LHCN-M2 (cell line): Measurements from ENCODE around the gene ZNF169. TPM values are rescaled to one million over a fixed set of nuclear protein-coding genes. Genes with fewer than 3 reads are reported as not detected.
"Not testable (repeated sequence)": the region's sequence is repeated elsewhere in the genome, so short reads cannot be mapped to it uniquely, and the experiment has no call there.

ENCODE experiments used
- DNase-seq: peaks from one replicate; pipeline ENCODE4 v3.0.0-alpha.2; 2012; ENCODE audit warnings: low read depth
- polyA plus RNA-seq: library from polyadenylated mRNA; unstranded; fragments of >200 nt; gene quantifications from one replicate; pipeline ENCODE4 v1.2.1, GENCODE V29; 2012; ENCODE audit warnings: missing spikeins
- total RNA-seq: library from RNA; depleted of rRNA; stranded (reverse); fragments of >200 nt; gene quantifications from 2 replicates; pipeline ENCODE4 v1.2.3, GENCODE V29; 2014; rRNA removed

Gene ZNF169
- total RNA-seq = 2.4 and 3.7 TPM in 2 replicates
- 1.0 TPM for polyA plus RNA-seq

DNA sequence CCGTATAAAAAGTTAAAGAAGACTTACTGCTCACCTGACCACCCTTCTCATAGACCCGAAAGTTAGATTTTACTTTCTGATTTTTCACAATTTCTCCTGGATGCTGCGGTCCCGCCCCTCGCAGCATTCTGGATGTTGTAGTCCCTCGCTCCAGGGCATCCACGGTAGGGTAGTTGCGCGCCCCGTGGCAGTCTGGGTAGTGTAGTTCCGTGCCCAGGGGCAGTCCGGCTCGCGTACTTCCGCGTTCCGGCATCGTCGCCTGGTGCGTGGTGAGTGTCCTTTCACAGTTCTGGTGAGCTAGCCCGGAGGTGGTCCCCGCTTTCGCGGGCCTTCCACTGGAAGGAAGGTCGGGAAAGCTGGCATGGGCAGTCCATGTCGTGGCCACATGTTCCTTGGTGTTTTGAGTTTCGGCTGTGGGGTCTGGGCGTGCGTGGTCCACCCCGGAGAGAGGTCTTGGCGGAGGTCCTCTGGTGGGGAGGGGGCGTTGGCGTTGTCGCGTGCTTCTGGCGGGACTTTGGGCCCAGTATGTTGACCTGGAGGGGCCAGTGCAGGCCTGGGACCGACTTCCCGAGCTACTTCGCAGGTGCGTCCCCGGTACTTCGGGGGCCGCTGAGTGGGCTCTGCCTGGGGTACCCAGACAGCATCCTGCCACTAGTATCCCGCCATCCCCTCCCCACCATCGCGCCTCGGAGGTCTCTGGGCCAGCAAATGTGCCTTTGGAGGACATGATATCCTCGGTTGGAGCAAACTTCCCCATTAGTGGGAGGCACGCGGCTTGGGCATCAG is at the start of gene ZNF169:
TSS of gene ZNF169 (plus strand) at position 222 of the 786 bp plus-strand sequence. CDS start 19,515 bp downstream, outside the sequence.
- peak; percentile 83 for DNase-seq

- no peak for DNase-seq
Observed at GRCh38 chr9:94210616-94211603, 48.2 kb upstream of the ZNF169 start.

DNA sequence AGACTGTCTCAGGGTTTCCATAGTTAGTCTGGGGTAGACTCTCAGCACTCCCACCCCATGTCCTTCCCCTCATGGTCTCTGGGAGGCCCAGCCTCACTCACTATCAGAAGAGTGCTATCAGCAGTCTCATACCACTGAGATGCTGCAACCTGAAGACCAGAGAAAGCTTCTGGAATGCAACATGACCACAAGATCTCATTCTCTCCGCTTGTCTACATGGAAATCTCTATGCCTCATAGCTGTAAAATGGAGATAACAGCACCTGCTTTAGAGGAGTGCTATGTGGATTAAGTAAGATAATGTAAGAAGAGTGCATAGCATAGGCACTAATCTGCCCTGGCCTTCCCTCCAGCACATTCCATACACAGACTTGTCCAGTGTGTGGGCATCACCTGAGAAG is 47.0 kb upstream of the ZNF169 start:
- DNase-seq = peak; percentile 14

DNA sequence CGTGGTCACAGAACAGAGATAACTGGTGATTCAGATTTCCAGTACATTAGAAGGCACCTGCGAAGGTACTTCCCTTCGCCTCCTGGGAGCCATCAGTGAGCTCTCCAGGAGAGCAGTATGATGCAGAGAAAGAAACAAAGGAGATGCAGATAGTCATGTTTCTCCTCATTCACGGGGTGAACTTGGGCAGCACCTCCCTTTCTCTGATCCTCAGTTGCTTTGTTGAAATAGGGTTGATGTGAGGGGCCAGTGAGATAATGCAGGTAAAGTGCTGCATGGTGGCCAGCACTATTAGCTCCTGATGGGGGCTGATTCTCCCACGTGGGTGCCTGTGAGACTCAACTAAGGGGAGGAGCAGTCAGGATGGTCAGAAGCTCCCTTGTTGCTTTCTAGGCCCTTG is 46.6 kb upstream of the ZNF169 start:
- no peak for DNase-seq

- DNase-seq = peak; percentile 66
Observed at GRCh38 chr9:94213511-94214124, 45.5 kb upstream of the ZNF169 start.

DNA sequence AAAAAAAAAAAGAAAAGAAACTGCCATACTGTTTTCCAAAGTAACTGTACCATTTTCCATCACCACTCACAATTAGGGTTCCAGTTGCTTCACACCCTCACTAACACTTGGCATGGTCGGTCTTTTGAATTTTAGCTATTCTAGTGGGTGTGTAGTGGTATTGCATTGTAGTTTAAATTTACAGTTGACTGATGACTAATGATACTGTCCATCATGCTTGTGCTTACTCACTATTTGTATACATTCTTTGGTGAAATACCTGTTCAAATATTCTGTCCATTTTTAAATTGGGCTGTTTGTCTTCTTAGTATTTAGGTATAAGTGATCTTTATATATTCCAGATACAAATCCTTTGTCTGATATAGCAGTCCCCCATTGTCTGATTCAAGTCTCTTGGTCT is 36.2 kb upstream of the ZNF169 start:
- no peak for DNase-seq

DNA sequence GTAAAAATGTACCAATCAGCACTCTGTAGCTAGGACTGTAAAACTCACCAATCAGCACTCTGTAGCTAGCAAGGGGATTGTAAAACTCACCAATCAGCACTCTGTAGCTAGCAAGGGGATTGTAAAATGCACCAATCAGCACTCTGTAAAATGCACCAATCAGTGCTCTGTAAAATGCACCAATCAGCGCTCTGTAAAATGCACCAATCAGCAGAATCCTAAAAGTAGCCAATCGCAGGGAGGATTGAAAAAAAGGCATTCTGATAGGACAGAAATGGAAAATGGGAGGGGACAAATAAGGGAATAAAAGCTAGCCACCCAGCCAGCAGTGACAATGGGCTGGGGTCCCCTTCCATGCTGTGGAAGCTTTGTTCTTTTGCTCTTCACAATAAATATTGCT is 33.7 kb upstream of the ZNF169 start:
- not testable (repeated sequence) for DNase-seq

- no peak for DNase-seq
Observed at GRCh38 chr9:94228616-94229015, 30.5 kb upstream of the ZNF169 start.

- DNase-seq = no peak
Observed at GRCh38 chr9:94232428-94232827, 26.7 kb upstream of the ZNF169 start.

- not testable (repeated sequence) for DNase-seq
Observed at GRCh38 chr9:94241098-94241497, 18.0 kb upstream of the ZNF169 start.

GRCh38 chr9:94245651-94246050 is 13.4 kb upstream of the ZNF169 start:
- no peak for DNase-seq

GRCh38 chr9:94250456-94250855 is 8.6 kb upstream of the ZNF169 start:
- no peak for DNase-seq

DNA sequence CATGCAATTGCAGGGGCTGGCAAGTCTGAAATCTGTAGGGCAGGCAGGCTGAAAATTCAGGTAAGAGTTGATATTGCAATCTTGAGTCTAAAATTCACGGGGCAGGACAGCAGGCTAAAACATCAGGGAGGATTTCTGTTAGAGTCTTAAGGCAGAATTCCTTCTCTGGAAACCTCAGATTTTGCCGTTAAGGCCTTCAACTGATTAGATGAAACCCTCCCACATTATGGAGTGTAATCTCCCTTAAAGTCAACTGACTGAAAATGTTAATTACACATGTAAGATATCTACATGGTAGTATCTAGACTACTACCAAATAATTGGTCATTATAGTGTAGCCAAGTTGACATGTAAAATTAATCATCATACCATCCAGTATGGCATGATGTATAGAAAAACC is 3.1 kb upstream of the ZNF169 start:
- DNase-seq = no peak

GRCh38 chr9:94265626-94266402 is 6.7 kb downstream of the ZNF169 start:
- DNase-seq = not testable (repeated sequence)

DNA sequence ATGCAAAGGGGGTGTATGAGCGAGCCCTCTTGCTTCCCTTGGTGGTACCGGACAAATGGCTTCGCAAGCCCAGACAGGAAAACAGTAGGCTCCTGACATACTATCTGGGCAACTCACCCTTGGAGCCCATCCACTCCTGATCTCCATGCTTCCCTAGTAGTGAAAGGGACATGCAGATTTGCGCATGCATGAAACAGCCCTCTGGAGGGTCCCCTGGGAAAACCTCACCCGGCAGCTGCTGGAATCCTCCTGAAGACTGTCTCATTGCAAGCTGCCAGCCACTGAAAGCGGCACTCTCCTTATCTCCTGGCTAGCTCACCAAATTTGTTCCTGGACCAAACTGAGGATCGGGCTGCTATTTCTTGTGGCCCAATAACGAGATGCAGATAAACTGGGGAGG is 10.2 kb downstream of the ZNF169 start:
- peak; percentile 20 for DNase-seq

DNA sequence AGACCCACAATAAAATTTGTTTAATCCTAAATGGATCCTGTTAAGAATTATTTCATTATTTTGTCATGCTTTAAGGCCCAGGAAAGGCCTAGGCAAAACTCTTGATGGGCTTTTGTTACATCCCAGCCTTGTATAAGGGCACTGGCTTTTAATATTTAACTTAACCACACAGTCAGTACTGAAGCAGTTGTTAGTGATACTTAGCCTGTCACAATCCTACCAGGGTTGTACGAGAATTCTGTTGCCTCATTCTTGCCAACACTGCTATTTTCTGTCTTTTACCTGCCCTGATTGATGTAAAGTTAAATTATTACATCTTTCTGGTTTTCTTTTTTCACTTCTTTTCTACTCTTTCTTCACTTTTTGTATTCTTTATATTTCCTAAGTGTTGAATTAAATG is 10.9 kb downstream of the ZNF169 start:
- no peak for DNase-seq

DNA sequence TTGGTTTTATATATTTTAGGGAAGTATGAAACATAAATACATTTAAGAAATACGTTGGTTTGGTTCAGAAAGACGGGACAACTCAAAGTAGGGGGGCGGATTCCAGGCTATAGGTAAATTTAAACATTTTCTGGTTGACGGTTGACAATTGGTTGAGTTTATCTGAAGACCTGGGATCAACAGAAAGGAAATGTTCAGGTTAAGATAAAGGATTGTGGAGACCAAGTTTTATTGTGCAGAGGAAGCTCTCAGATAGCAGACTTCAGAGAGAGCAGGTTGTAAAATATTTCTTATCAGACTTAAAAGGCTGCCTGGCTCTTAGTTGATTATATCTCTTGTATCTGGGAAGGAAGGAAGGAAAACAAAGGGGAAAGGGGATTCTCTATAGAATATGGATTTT is 17.9 kb downstream of the ZNF169 start:
- not testable (repeated sequence) for DNase-seq

DNA sequence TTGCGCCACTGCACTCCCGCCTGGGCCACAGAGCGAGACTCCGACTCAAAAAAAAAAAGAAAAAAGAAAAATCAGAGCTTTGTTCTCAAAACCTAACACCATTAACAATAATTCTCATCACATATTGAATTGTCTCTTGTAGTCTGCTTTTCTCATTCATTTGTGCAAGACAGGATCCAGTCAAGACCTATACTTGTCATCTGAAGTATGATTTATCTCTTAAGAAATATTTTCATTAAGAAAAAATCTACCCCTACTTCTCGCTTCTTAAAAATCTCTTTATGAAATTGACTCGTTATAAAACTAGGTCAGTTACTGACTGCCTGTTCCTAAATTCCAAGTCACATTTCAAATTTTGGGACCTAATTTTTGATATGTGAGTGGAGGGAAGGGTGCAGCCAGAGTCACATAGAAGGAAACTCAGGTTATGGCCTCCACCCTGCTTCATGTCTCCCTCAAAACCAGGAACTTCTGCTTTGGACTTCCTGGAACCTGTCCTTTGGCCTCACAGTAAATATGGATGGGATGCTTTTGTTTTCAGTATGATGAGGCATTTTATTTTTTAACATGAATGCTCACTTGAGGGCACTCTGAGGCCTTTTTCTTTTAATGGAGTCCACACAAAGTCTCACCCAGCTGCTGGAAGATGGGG is 18.9 kb downstream of the ZNF169 start:
- DNase-seq = peak; percentile 11

GRCh38 chr9:94280409-94280989 is 21.4 kb downstream of the ZNF169 start:
- no peak for DNase-seq

- DNase-seq = no peak
Observed at GRCh38 chr9:94281101-94281500, 22.0 kb downstream of the ZNF169 start.
